Measurements from ENCODE around the gene NFASC.

The NFASC gene

GRCh38 chr1:204930155-204930523, 59.5 kb downstream of the NFASC start:
- no peak for DNase-seq

GRCh38 chr1:204931313-204931712, 60.7 kb downstream of the NFASC start:
- DNase-seq: no peak

DNA sequence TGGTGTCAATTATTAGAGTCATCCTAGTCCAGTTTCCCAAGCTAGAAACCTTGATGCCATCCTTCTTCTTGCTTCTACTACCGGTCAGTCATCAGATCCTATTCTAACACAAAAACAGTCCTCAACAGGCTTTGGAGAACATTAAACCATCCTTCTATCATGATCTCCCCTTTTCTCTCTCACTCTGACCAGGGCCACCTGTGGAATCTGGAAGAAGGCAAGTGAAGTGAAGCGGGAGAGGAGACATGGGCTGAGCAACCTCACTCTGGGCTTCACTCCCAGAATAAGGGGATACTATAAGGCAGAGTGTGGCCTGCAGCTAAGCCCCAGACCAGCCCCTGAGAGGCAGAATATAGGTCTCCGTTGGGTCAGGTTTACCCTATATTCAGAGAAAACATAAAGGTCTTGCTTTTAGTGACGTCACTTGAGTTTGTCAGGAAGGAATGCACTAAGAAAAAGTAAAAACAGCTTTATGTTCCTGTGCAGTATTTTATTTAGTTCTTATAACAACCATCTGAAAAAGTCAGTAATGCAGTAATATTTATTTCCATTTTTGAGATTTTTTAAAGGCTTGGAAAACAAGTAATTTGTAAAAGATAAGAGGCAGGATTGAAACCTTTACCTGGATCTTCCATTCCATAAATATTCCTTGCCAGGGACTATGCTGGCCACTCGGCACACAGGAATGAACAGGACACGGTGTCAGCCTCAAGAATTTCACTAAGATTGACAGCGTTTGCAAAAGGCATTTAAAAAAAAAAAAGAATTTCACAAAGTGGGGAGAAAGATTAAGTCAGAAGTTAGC, 61.3 kb downstream of the NFASC start:
- no peak for DNase-seq

DNA sequence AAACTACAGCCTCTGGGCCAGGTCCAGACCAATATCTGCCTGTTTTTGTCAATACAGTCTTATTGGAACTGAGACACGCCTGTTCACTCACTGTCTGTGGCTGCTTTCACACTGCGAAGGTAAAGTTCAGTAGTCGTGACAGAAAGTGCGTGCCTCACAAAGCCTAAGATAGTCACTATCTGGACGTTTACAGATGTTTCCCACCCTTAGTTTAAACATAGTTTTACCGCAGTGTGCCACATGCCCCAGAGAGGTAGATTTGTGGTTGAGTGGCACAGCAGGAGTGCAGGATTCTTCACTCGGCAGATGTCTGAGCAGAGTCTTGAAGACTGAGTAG, 61.9 kb downstream of the NFASC start:
- no peak for DNase-seq

GRCh38 chr1:204935155-204935554, 64.5 kb downstream of the NFASC start:
- no peak for DNase-seq

- DNase-seq: no peak
These were observed 66.1 kb downstream of the NFASC start for GRCh38 chr1:204936765-204937164.

DNA sequence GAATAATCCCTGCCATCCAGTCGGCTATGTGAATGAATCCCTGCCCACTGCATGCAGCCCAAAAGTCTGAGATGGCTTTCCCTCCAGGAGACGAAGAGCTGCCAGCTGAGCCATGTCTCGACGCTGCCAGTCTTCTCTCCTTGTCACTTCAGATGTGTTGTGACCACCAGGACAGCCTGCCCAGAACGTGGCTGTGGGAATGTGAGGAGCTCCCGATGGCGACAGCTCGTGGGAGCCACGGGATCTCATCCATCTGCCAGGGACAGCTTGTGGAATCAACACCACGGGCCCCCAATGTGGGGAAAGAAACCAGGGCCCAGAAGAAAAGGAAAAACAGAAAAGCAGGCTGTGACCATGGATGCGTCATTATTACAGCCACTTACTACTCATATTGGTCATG, 67.2 kb downstream of the NFASC start:
- DNase-seq: no peak

- no peak for DNase-seq
These were observed 69.9 kb downstream of the NFASC start for GRCh38 chr1:204940591-204940990.

- DNase-seq: no peak
These were observed 71.0 kb downstream of the NFASC start for GRCh38 chr1:204941421-204942338.

DNA sequence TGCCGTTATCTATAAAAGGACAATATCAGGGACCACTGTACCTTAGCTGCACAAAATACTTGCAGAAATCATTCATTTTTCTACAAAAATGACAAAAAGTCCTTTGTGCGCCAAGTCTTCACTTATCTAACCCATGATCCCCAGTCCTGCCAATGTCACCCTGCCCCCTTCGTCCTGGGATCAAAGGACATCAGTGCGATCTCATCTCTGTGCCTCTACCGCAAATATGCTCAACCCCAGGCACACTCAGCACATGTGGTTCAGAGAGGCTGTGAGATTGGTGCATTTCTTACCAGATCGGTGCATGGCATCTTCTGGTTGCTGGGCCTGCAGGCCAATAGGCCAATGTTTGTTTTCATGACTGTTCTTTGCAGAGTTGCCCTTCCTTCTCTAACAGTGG, 72.8 kb downstream of the NFASC start:
- no peak for DNase-seq

DNA sequence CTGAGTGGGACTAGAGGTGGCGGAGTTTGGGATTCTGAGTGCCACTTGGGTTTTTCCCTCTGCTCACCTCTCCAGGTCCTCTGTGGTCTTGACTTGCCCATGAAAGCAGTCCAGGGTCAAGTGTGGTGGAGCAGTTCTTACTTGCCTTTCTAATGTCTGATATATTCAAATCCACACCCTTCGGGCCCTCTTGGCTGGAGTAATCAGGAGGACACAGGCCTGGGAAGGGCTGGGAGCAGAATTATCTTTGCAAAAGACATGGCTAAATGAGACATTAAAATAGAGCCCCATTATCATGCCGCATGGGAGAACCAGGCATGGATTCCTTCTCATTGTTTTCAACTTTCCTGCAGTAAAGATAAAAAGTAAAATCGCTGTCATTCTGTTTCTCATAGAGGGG, 74.0 kb downstream of the NFASC start:
- no peak for DNase-seq

DNA sequence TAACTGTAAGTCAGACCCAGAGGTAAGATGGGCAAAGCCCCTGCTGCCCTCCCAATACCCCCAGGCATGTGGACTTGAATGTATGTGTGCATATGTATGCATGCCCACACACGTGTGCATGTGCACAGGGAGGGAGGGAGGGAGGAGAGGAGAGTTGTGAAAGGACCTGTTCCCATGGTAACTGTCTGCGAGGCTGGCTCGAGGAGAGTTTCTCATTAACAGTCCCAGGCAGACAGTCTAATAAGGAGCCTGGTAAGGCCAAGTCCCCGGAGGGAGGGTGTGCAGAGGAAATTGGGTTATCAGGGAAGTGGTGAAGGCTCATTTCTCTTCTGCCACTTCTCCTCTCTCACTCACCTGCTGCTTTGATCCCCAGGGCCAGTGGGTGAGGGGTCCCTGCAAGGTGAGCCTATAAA, 74.9 kb downstream of the NFASC start:
- no peak for DNase-seq

DNA sequence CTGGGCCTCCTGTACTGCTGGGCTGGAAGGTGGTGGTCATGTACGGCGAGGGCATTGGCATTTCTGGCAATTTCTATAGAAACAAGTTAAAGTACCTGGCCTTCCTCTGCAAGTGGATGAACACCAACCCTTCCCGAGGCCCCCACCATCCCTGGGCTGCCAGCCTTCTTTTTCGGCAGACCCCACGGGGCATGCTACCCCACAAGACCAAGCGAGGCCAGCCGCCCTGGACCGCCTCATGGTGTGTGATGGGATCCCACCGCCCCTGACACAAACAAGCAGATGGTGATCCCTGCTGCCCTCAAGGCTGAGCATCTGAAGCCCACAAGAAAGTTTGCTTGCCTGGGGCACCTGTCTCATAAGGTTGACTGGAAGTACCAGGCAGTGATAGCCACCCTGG, 76.0 kb downstream of the NFASC start:
- DNase-seq: no peak

- DNase-seq: no peak
These were observed 76.7 kb downstream of the NFASC start for GRCh38 chr1:204947338-204947737.

DNA sequence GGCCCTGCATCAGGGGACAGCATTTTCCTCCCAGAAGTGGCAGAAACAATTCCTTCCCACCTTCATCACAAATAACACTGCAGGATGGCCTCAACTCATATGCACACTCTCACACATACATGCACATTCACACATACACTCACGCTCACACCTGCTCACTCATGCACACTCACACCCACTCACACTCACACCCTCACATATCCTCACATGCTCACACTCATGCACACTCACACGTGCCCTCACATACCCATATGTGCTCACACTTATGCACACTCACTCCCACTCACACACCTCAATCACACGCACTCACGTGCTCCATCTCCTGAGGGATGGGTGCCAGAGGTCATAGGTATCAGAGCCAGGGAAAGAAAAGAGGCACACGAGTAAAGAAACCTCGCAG, 77.1 kb downstream of the NFASC start:
- DNase-seq: no peak

DNA sequence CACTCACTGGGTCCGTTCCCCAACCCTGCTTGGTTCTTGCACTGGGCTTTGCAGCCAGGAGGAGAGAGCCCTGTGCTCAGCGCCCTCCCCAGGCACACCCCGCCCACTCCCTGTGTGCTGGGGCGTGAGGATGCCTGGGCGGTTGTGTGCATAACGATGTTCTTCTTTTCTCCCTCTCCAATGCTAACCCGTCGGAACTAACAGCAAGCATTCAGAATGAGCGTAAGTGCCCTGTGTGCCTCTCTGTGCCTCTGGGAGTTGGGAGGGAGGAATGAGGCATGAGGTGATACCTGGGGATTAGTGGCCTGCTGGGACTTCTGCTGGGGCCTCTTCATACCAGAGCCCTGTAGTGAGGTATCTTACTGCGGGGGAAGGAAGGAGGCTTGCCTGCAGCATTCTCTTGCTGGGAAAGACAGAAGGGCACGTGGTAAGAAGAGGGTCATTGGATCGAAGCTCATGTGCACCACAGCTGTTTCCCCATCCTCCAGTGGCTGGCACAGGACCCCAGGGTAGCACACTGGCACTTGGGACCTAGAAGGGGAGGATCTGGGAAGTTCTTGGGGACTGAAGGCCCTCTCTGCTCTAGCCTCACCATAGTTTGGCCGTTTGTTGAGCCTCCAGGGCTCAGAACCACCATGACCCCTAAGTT, 79.8 kb downstream of the NFASC start:
- DNase-seq: no peak

DNA sequence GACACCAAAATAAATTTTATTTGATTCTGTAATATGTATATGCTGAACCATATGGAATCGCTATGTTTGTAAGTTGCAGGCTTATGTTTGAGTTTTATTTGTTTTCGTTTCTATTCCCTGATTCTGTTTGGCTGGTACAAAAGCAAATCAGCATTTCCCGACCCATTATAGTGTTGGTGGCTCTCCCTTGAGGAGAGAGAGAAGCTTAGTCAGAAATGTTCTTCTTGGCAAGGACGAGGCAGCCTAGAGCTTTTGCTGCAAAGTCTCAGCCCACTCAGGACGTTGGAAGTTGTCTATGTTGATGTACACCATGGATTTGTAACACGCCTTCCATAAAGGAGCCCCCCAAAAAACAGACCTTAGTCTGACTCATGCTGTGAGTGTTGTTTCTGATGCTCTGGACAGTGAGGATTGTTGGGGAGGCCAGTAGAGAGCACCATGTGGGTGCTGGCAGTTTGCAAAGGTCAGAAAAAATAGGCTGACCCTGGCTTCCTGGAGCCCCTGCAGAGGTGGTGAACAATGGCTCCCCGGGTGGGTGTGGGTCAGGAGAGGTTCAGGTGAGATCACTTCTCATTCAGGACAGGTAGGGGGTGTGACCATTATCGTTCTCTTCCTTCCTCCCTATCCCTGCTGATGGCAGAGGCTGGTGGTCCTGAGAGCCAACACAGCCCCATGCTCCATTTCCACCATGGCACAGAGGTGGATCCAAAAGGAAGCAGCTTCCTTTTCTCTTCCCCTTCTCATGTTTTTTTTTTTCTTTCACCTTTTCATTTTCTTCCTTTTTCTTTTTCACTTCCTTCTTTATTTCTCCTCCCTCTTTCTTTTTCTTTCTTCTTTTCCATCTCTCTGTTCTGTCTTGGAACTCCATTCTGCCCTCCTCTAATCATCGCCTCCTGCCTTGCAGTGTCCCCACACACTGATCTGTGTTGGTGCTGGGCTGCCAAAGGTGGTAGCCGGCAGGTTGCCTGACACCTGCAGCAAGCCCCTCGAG, 88.0 kb downstream of the NFASC start:
- no peak for DNase-seq

GRCh38 chr1:204959374-204959773, 88.7 kb downstream of the NFASC start:
- DNase-seq: no peak

GRCh38 chr1:204959836-204960235, 89.2 kb downstream of the NFASC start:
- DNase-seq: no peak

- DNase-seq: no peak
These were observed 89.9 kb downstream of the NFASC start for GRCh38 chr1:204960306-204961125.

GRCh38 chr1:204961765-204962419, 91.2 kb downstream of the NFASC start:
- no peak for DNase-seq

Measured in NCI-H226 (cell line).